Omental fat pad (tissue), 4 donors: ENCODE results near the gene KDM6A. TPM values are rescaled to one million over a fixed set of nuclear protein-coding genes. Genes with fewer than 3 reads are reported as not detected.
"Not testable (repeated sequence)": the region's sequence is repeated elsewhere in the genome, so short reads cannot be mapped to it uniquely, and the experiment has no call there.

ENCODE experiments used
- ATAC-seq: fragments of 150-250 bp; one replicate; pipeline ENCODE4 v1.9.1; 2016; ENCODE audit warnings: mild to moderate bottlenecking, moderate library complexity; ENCODE audit not compliant: low FRiP score
- DNase-seq: peaks from one replicate; pipeline ENCODE4 v3.0.0-alpha.2; 2019; ENCODE audit warnings: low spot score
- total RNA-seq, 4 donors: library from RNA; depleted of rRNA; stranded (reverse); fragments of >200 nt; gene quantifications; one replicate each; pipeline ENCODE4 v1.1.0, GENCODE V29; 2016
- TF ChIP-seq, protein P1 (sequence below), 3 donors: fragments of 450-650 bp; IDR thresholded peaks; one replicate each; pipeline ENCODE4 v1.5.1; 2016 to 2017; ENCODE audit warnings: antibody characterized with exemption in 3 of 3, mild to moderate bottlenecking in 3 of 3, moderate library complexity in 2 of 3

The KDM6A gene
- total RNA-seq, 4 donors from 2014 or later, result 24.4 to 41.3 (median 29.9) TPM

DNA sequence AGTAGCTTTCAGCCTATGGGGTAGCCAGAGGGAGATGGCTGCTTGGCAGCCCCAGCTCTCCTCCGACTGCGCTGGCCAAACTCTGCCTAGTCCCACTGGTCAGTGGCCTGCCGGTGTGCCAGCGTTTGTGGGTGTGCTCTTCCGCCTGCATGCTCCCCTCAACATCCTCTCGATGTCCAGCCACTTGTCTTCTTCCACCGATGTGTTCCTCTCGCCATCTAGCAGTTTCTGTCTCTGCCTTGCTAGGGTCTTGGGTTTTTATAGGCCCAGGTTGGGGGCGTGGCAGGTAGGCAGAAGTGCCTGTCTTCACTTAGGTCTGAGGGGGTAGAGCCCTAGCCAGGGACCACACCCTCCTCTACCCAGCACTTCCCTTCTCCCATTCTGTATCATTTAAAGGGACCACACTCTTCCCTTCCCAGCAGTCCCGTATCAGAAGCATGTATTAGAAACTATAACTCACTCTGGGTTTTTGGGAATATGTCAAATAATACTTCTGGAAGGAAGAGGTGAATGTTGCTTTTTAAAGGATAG, 124.4 kb downstream of the KDM6A start:
- TF ChIP-seq, protein P1, sequence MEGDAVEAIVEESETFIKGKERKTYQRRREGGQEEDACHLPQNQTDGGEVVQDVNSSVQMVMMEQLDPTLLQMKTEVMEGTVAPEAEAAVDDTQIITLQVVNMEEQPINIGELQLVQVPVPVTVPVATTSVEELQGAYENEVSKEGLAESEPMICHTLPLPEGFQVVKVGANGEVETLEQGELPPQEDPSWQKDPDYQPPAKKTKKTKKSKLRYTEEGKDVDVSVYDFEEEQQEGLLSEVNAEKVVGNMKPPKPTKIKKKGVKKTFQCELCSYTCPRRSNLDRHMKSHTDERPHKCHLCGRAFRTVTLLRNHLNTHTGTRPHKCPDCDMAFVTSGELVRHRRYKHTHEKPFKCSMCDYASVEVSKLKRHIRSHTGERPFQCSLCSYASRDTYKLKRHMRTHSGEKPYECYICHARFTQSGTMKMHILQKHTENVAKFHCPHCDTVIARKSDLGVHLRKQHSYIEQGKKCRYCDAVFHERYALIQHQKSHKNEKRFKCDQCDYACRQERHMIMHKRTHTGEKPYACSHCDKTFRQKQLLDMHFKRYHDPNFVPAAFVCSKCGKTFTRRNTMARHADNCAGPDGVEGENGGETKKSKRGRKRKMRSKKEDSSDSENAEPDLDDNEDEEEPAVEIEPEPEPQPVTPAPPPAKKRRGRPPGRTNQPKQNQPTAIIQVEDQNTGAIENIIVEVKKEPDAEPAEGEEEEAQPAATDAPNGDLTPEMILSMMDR (IDR thresholded peaks at IDR 0.05), result no peak
- ATAC-seq, result no peak
- DNase-seq, result no peak

GRCh38 chrX:44997888-44998287, 124.9 kb downstream of the KDM6A start:
- TF ChIP-seq, protein P1 (IDR thresholded peaks at IDR 0.05), result no peak
- no peak for ATAC-seq
- no peak for DNase-seq

DNA sequence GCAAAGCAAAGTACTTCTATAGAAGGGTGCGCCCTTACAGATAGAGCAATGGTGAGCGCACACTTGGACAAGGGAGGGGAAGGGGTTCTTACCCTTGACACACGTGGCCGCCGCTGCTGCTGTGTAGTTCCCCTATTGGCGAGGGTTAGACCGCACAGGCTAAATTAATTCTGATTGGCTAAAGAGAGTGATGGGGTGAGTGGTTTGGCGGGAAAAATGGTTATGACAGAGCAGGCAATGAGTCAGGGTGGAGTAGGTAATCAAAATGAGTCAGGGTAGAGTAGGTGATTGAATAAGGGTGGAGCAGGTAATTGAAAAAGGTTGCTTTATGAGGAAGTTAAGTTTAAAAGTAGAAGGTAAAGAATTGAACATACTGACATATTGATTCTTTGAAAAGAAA, 126.2 kb downstream of the KDM6A start:
- not testable (repeated sequence) for DNase-seq, ATAC-seq

DNA sequence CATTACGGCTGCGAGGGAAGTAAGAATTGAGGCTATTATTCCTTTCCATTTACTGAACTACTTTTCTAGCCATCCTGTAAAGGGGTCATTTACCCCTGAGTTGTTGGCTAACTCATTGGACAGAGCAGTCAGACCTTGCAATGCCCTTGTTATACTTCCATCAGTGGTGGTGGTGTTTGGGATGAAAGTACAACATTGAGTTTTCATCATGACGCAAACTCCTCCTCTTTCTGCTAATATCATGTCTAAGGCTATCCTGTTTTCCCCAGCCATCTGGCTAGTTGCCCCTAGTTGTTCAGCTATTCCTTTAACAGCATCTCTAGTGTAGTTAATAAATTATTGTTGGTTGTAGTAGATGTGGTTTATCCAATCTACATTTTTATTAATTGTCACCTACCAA, 126.9 kb downstream of the KDM6A start:
- ATAC-seq, DNase-seq: not testable (repeated sequence)

DNA sequence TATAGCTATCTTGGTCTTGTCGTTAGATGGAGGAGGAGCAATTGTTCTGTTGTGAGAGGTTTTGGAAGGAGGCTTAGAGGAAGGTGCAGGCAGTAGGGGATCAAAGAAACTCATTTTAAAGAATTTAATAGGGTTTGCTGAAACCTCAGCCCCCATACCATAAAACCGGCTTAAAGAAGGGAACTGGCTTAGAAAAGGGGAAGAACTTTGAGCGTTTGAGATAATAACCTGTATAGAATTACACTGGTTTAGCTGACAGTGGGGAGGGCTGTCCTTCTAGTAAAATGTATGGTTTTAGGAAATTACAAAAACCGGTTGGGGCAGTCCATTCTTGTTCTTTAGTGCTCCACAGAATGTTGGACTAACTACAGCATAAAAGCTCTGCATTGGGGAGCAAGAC, 128.1 kb downstream of the KDM6A start:
- ATAC-seq (no peak), DNase-seq (no peak)
- TF ChIP-seq, protein P1 (IDR thresholded peaks at IDR 0.05), result no peak

DNA sequence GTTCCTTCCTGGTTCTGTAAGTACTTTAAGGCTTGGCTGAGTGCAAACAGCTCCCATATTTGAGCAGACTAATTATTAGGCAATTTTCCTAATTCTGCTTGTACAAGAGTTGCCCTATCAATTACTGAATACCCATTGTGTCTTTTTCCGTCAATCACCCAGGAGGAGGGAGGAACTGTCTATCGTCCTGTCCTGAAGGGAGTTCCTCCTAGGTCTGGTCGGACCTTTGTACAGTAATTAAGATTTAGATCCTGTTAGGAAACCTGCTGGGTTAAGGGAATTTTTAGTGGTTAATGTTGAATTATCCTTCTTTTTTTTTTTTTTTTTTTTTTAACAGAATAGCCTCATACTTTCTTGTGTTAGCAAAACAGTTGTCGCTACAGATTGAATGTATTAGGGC, 130.1 kb downstream of the KDM6A start:
- ATAC-seq (no peak), DNase-seq (no peak)
- TF ChIP-seq, protein P1 (IDR thresholded peaks at IDR 0.05), result no peak

DNA sequence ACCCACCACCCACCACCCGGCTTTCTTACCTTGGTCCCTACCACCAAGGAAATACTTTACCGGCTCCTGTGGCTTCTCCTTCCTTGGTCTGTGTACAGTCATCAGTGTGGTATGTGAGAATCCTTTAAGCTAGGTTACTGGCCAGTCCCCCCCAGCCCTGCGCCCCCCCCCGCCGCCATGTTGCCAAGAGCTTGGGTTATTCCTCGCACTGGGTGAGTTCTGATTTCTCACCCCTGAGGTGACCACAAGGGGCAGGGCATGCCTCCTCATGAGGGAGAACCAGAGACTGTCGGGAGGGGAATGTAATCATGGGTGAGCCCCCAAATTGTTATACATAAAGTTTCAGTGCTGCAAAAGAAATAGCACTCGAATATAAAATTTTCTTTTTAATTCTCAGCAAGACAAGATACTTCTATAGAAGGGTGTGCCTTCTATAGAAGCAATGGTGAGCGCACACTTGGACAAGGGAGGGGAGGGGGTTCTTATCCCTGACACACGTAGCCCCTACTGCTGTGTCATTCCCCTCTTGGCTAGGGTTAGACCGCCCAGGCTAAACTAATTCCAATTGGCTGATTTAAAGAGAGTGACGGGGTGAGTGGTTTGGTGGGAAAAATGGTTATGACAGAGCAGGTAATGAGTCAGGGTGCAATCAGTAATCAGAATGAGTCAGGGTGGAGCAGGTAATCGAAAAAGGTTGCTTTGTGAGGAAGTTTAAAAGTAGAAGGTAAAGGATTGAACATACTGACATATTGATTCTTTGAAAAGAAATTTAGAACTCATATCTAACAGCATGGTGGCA, 133.2 kb downstream of the KDM6A start:
- DNase-seq (no peak), ATAC-seq (no peak)
- TF ChIP-seq, protein P1 (IDR thresholded peaks at IDR 0.05), result no peak

DNA sequence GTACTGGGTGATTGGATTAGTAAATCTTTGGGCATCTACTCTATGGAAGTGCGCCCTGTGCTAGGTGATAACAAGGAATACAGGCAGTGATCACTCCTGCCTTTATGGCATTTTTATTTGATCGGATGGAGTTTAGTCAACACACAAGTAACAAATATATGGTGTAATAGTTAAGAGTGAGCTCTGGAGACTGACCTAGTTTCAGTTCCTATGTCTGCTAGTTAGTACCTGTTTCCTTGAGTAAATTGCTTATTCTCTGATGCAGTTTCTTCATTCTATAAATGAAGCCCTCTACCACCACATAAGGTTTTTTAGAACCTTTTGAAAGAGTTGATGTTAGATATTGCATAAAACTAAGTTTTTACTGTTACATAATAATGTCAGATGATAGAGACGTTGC, 134.6 kb downstream of the KDM6A start:
- DNase-seq (no peak), ATAC-seq (no peak)
- TF ChIP-seq, protein P1 (IDR thresholded peaks at IDR 0.05), result no peak
